HG03095 (cell line): ENCODE results near the gene NDUFB3.
"Not testable (repeated sequence)": the region's sequence is repeated elsewhere in the genome, so short reads cannot be mapped to it uniquely, and the experiment has no call there.

Experiments
- ATAC-seq: cut with Tn5 transposase; IDR thresholded peaks from one replicate; pipeline ENCODE4 v1.9.1; 2021; ENCODE audit warnings: moderate library complexity; ENCODE audit not compliant: unreplicated experiment

NDUFB3 gene

GRCh38 chr2:201071479-201072200, at the start of gene NDUFB3, which contains the start of gene HYCC2:
Gene NDUFB3 (plus strand): TSS chr2:201072001. CDS start chr2:201078883, 6,882 bp downstream.
Gene HYCC2 (minus strand): TSS chr2:201071671. CDS start chr2:201024009, 47,662 bp downstream.
- peak; percentile 97 for ATAC-seq

- ATAC-seq = no peak
Observed at GRCh38 chr2:201024518-201024917, 47.3 kb upstream of the NDUFB3 start.

GRCh38 chr2:201034355-201034754, 37.4 kb upstream of the NDUFB3 start:
- not testable (repeated sequence) for ATAC-seq

GRCh38 chr2:201038361-201038760, 33.4 kb upstream of the NDUFB3 start:
- not testable (repeated sequence) for ATAC-seq

GRCh38 chr2:201038855-201039254, 32.9 kb upstream of the NDUFB3 start:
- ATAC-seq = no peak

GRCh38 chr2:201040867-201041628, 30.8 kb upstream of the NDUFB3 start:
- no peak for ATAC-seq

GRCh38 chr2:201042451-201042850, 29.4 kb upstream of the NDUFB3 start:
- not testable (repeated sequence) for ATAC-seq

- ATAC-seq = not testable (repeated sequence)
Observed at GRCh38 chr2:201043050-201043449, 28.8 kb upstream of the NDUFB3 start.

- ATAC-seq = no peak
Observed at GRCh38 chr2:201046881-201047280, 24.9 kb upstream of the NDUFB3 start.

- ATAC-seq = no peak
Observed at GRCh38 chr2:201049455-201049854, 22.3 kb upstream of the NDUFB3 start.

- no peak for ATAC-seq
Observed at GRCh38 chr2:201057087-201057521, 14.7 kb upstream of the NDUFB3 start.

- no peak for ATAC-seq
Observed at GRCh38 chr2:201057715-201058248, 14.0 kb upstream of the NDUFB3 start.

- no peak for ATAC-seq
Observed at GRCh38 chr2:201058914-201059313, 12.9 kb upstream of the NDUFB3 start.

- ATAC-seq = no peak
Observed at GRCh38 chr2:201059961-201060755, 11.6 kb upstream of the NDUFB3 start.

GRCh38 chr2:201063516-201063915, 8.3 kb upstream of the NDUFB3 start:
- not testable (repeated sequence) for ATAC-seq

- no peak for ATAC-seq
Observed at GRCh38 chr2:201064797-201065329, 6.9 kb upstream of the NDUFB3 start.

- ATAC-seq = peak; percentile 16
Observed at GRCh38 chr2:201070948-201071478, 788 bp upstream of the NDUFB3 start.

GRCh38 chr2:201072201-201072530, 365 bp downstream of the NDUFB3 start:
- ATAC-seq = no peak

- no peak for ATAC-seq
Observed at GRCh38 chr2:201073071-201073470, 1.3 kb downstream of the NDUFB3 start.

GRCh38 chr2:201074996-201075395, 3.2 kb downstream of the NDUFB3 start:
- ATAC-seq = no peak
